ENCODE data around the gene MRPL23.

MRPL23 gene

DNA sequence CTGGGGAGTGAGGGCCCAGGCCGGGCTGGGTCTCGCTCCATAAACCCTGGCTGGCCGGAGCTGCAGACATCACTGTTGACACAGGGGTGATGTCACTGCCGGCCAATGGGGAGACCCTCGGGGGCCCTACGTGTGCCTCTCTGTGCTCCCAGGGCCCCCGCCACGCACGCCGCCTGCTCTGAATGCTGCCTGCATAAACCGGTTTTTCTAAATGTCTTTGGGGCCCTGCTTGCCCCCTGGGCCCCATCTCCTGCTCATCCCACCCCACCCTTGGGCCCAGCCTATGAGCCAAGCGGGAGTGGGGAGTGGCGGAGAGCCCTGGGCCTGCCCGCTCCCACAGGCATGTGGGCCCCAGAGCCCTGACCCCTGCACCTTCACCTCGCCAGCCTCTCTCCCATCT lies 42.8 kb downstream of the MRPL23 start:
- no peak for TF ChIP-seq EZH2 (IDR thresholded peaks at IDR 0.05; ENCODE audit: borderline replicate concordance, low read depth, low read length, severe bottlenecking)
- TF ChIP-seq, protein P1, sequence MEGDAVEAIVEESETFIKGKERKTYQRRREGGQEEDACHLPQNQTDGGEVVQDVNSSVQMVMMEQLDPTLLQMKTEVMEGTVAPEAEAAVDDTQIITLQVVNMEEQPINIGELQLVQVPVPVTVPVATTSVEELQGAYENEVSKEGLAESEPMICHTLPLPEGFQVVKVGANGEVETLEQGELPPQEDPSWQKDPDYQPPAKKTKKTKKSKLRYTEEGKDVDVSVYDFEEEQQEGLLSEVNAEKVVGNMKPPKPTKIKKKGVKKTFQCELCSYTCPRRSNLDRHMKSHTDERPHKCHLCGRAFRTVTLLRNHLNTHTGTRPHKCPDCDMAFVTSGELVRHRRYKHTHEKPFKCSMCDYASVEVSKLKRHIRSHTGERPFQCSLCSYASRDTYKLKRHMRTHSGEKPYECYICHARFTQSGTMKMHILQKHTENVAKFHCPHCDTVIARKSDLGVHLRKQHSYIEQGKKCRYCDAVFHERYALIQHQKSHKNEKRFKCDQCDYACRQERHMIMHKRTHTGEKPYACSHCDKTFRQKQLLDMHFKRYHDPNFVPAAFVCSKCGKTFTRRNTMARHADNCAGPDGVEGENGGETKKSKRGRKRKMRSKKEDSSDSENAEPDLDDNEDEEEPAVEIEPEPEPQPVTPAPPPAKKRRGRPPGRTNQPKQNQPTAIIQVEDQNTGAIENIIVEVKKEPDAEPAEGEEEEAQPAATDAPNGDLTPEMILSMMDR (IDR thresholded peaks at IDR 0.05; ENCODE audit: borderline replicate concordance, extremely low read depth, low read length, poor library complexity, severe bottlenecking): no peak
- Histone ChIP-seq H3K9ac (ENCODE audit: low read depth, low read length) (no peak overlapping the region), H3K79me2 (ENCODE audit: insufficient read depth, low read length) (no peaks in the 10 kb centered on the region), H3K36me3 (ENCODE audit: insufficient read depth, low read length) (no peaks in the 10 kb centered on the region), H2AFZ (ENCODE audit: low read depth, low read length) (no peak overlapping the region), H3K4me3 (ENCODE audit: low read depth in 1 of 2, low read length in 2 of 2) (no peak overlapping the region), H3K27me3 (ENCODE audit: insufficient read depth, low read length, poor library complexity) (no peaks in the 10 kb centered on the region), H3K9me3 (ENCODE audit: insufficient read depth, low read length, severe bottlenecking) (no peaks in the 10 kb centered on the region), H3K27ac (ENCODE audit: low read length) (no peak overlapping the region), H3K4me1 (ENCODE audit: insufficient read depth, low read length) (peaks cover 8% of the 10 kb centered on the region), H3K4me2 (ENCODE audit: insufficient read depth, low read length) (no peak overlapping the region), H4K20me1 (ENCODE audit: insufficient read depth, low read length) (no peaks in the 10 kb centered on the region)
- no peak for ATAC-seq (ENCODE audit: insufficient read depth, low read depth)
- no peak for DNase-seq

DNA sequence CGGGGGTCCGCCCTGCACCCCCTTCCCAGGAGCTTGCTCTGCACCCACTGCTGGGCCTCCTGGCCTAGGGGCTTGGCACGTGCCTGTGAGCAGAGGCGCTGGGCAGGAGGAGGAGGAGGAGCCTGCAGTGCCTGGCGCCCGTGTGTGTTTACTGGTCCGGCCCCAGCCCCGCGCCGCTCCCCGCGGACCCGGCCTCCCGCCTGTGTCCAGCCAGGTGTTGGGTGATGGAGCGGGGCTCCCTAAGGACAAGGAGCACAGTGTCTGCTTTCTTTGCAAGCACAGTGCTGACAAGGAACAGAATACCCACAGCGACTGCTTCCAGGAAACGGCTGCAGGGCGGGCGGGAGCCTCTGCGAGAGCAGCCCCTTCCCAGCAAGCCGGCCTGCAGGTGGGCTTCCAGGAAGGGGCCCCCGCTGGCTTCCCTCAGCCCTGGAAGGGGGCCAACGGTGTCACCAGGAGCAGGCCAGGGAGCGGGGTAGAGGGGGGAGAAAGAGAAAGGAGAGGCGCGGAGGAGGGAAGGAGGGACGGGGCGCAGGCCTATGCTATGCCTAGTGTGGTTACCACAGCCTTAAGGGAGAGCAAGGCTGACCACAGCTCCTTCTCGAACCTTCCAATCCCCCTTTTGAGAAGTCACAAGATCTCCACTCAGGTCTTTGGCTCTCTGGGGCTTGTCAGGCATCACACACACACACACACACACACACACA lies 43.9 kb downstream of the MRPL23 start:
- Histone ChIP-seq H3K9ac (ENCODE audit: low read depth, low read length) (no peak overlapping the region), H3K27ac (ENCODE audit: low read length) (no peak overlapping the region), H4K20me1 (ENCODE audit: insufficient read depth, low read length) (no peaks in the 10 kb centered on the region), H3K27me3 (ENCODE audit: insufficient read depth, low read length, poor library complexity) (no peaks in the 10 kb centered on the region), H3K4me1 (ENCODE audit: insufficient read depth, low read length) (peaks cover 8% of the 10 kb centered on the region), H2AFZ (ENCODE audit: low read depth, low read length) (no peak overlapping the region), H3K9me3 (ENCODE audit: insufficient read depth, low read length, severe bottlenecking) (no peaks in the 10 kb centered on the region), H3K36me3 (ENCODE audit: insufficient read depth, low read length) (no peaks in the 10 kb centered on the region), H3K4me2 (ENCODE audit: insufficient read depth, low read length) (no peak overlapping the region), H3K79me2 (ENCODE audit: insufficient read depth, low read length) (no peaks in the 10 kb centered on the region), H3K4me3 (ENCODE audit: low read depth in 1 of 2, low read length in 2 of 2) (no peak overlapping the region)
- DNase-seq (no peak), ATAC-seq (ENCODE audit: insufficient read depth, low read depth) (peak; percentile 72)
- TF ChIP-seq, protein P1 (IDR thresholded peaks at IDR 0.05; ENCODE audit: borderline replicate concordance, extremely low read depth, low read length, poor library complexity, severe bottlenecking): no peak
- TF ChIP-seq EZH2 (IDR thresholded peaks at IDR 0.05; ENCODE audit: borderline replicate concordance, low read depth, low read length, severe bottlenecking): no peak

DNA sequence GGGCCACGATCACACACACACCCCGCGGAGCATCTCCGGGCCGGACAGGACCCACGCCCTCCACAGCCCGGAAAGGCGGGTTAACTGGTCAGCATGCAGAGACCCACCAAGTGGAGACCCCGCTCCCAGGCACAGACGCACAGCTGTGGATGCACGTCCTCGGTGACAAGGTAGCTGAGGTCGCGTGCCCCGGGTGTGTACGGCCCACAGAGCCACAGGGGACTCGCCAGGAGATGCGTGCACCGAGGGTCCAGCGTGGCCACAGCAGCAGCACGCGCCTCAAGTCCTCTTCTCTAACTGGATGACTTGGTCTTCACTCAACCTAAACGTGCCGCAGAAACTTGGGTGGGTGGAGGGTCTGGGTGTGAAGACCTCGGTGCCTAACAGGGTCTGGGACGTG lies 45.0 kb downstream of the MRPL23 start:
- H3K4me2 ChIP-seq (ENCODE audit: insufficient read depth, low read length): no peak overlapping the region
- no peaks in the 10 kb centered on the region for H4K20me1 ChIP-seq (ENCODE audit: insufficient read depth, low read length)
- ATAC-seq (ENCODE audit: insufficient read depth, low read depth) (no peak), DNase-seq (no peak)
- TF ChIP-seq, protein P1 (IDR thresholded peaks at IDR 0.05; ENCODE audit: borderline replicate concordance, extremely low read depth, low read length, poor library complexity, severe bottlenecking): no peak
- no peak for TF ChIP-seq EZH2 (IDR thresholded peaks at IDR 0.05; ENCODE audit: borderline replicate concordance, low read depth, low read length, severe bottlenecking)
- H3K36me3 ChIP-seq (ENCODE audit: insufficient read depth, low read length): no peaks in the 10 kb centered on the region
- no peak overlapping the region for H3K27ac ChIP-seq (ENCODE audit: low read length)
- H3K27me3 ChIP-seq (ENCODE audit: insufficient read depth, low read length, poor library complexity): no peaks in the 10 kb centered on the region
- no peak overlapping the region for H3K4me3 ChIP-seq (ENCODE audit: low read depth in 1 of 2, low read length in 2 of 2)
- H2AFZ ChIP-seq (ENCODE audit: low read depth, low read length): no peak overlapping the region
- H3K79me2 ChIP-seq (ENCODE audit: insufficient read depth, low read length): no peaks in the 10 kb centered on the region
- H3K4me1 ChIP-seq (ENCODE audit: insufficient read depth, low read length): peaks cover 8% of the 10 kb centered on the region
- no peak overlapping the region for H3K9ac ChIP-seq (ENCODE audit: low read depth, low read length)
- no peaks in the 10 kb centered on the region for H3K9me3 ChIP-seq (ENCODE audit: insufficient read depth, low read length, severe bottlenecking)
